ENCODE results near the gene GPC3. TPM values are rescaled to one million over a fixed set of nuclear protein-coding genes. Genes with fewer than 3 reads are reported as not detected.
"Not testable (repeated sequence)": the region's sequence is repeated elsewhere in the genome, so short reads cannot be mapped to it uniquely, and the experiment has no call there.

Gene GPC3
- total RNA-seq, 2 donors from 2014 or later, result 0.66 to 1.4 TPM

- Mint-ChIP-seq H3K9me3 (no peaks in the 10 kb centered on the region), H3K36me3 (no peaks in the 10 kb centered on the region), H3K27ac (no peak overlapping the region)
- no peak for ATAC-seq
- DNase-seq (ENCODE audit: low spot score in 2 of 2), result no peak
These were observed 17.7 kb upstream of the GPC3 start for GRCh38 chrX:134002921-134003615.

- no peaks in the 10 kb centered on the region for H3K9me3 Mint-ChIP-seq
- no peak overlapping the region for H3K27ac Mint-ChIP-seq
- no peaks in the 10 kb centered on the region for H3K36me3 Mint-ChIP-seq
- DNase-seq (ENCODE audit: low spot score in 2 of 2), result no peak
- no peak for ATAC-seq
These were observed 15.2 kb upstream of the GPC3 start for GRCh38 chrX:134000260-134001245.

- DNase-seq (ENCODE audit: low spot score in 2 of 2) (no peak), ATAC-seq (no peak)
- no peaks in the 10 kb centered on the region for H3K36me3 Mint-ChIP-seq
- H3K9me3 Mint-ChIP-seq, result no peaks in the 10 kb centered on the region
- no peak overlapping the region for H3K27ac Mint-ChIP-seq
These were observed 13.8 kb upstream of the GPC3 start for GRCh38 chrX:133999031-133999705.

GRCh38 chrX:133995759-133996158 is 10.4 kb upstream of the GPC3 start:
- ATAC-seq, result no peak
- Mint-ChIP-seq H3K36me3 (no peaks in the 10 kb centered on the region), H3K9me3 (no peaks in the 10 kb centered on the region), H3K27ac (no peak overlapping the region)
- DNase-seq (ENCODE audit: low spot score in 2 of 2), result no peak

GRCh38 chrX:133994576-133994975 is 9.2 kb upstream of the GPC3 start:
- no peak for ATAC-seq
- Mint-ChIP-seq H3K27ac (no peak overlapping the region), H3K9me3 (no peaks in the 10 kb centered on the region), H3K36me3 (no peaks in the 10 kb centered on the region)
- DNase-seq (ENCODE audit: low spot score in 2 of 2), result no peak

GRCh38 chrX:133992882-133993281 is 7.5 kb upstream of the GPC3 start:
- no peaks in the 10 kb centered on the region for H3K9me3 Mint-ChIP-seq
- no peak for ATAC-seq
- no peak overlapping the region for H3K27ac Mint-ChIP-seq
- no peaks in the 10 kb centered on the region for H3K36me3 Mint-ChIP-seq
- no peak for DNase-seq (ENCODE audit: low spot score in 2 of 2)

- H3K9me3 Mint-ChIP-seq, result no peaks in the 10 kb centered on the region
- no peak for DNase-seq (ENCODE audit: low spot score in 2 of 2)
- H3K36me3 Mint-ChIP-seq, result no peaks in the 10 kb centered on the region
These were observed 6.4 kb upstream of the GPC3 start for GRCh38 chrX:133991814-133992213.

GRCh38 chrX:133991057-133991456 is 5.7 kb upstream of the GPC3 start:
- H3K27ac Mint-ChIP-seq; DNase-seq (ENCODE audit: low spot score in 2 of 2); ATAC-seq; H3K36me3 Mint-ChIP-seq; H3K9me3 Mint-ChIP-seq: not testable (repeated sequence)

More at GRCh38 chrX:133991814-133992213, 6.4 kb upstream of the GPC3 start:
- no peak overlapping the region for H3K27ac Mint-ChIP-seq
- ATAC-seq, result no peak

GRCh38 chrX:133989993-133990392 is 4.6 kb upstream of the GPC3 start:
- H3K27ac Mint-ChIP-seq, result no peak overlapping the region
- H3K36me3 Mint-ChIP-seq, result no peaks in the 10 kb centered on the region
- no peaks in the 10 kb centered on the region for H3K9me3 Mint-ChIP-seq
- DNase-seq (ENCODE audit: low spot score in 2 of 2) (no peak), ATAC-seq (no peak)

- H3K9me3 Mint-ChIP-seq, result no peaks in the 10 kb centered on the region
- H3K27ac Mint-ChIP-seq, result no peak overlapping the region
- no peak for DNase-seq (ENCODE audit: low spot score in 2 of 2)
- ATAC-seq, result no peak
- no peaks in the 10 kb centered on the region for H3K36me3 Mint-ChIP-seq
These were observed 4.1 kb upstream of the GPC3 start for GRCh38 chrX:133989490-133989889.

- no peak overlapping the region for H3K27ac Mint-ChIP-seq
- ATAC-seq, result no peak
- no peaks in the 10 kb centered on the region for H3K9me3 Mint-ChIP-seq
- DNase-seq (ENCODE audit: low spot score in 2 of 2), result no peak
- no peaks in the 10 kb centered on the region for H3K36me3 Mint-ChIP-seq
These were observed 2.6 kb upstream of the GPC3 start for GRCh38 chrX:133988010-133988409.

GRCh38 chrX:133987188-133987587 is 1.8 kb upstream of the GPC3 start:
- no peak overlapping the region for H3K27ac Mint-ChIP-seq
- no peaks in the 10 kb centered on the region for H3K36me3 Mint-ChIP-seq
- DNase-seq (ENCODE audit: low spot score in 2 of 2) (no peak), ATAC-seq (no peak)
- H3K9me3 Mint-ChIP-seq, result no peaks in the 10 kb centered on the region

- Mint-ChIP-seq H3K36me3 (no peaks in the 10 kb centered on the region), H3K9me3 (no peaks in the 10 kb centered on the region), H3K27ac (peak overlapping the region in 1 of 2 donors; percentile 36)
- DNase-seq (ENCODE audit: low spot score in 2 of 2) (no peak), ATAC-seq (no peak)
These were observed 731 bp upstream of the GPC3 start for GRCh38 chrX:133985967-133986683.

- H3K9me3 Mint-ChIP-seq, result no peaks in the 10 kb centered on the region
- ATAC-seq (no peak), DNase-seq (ENCODE audit: low spot score in 2 of 2) (no peak)
- H3K27ac Mint-ChIP-seq, result no peak overlapping the region
- no peaks in the 10 kb centered on the region for H3K36me3 Mint-ChIP-seq
These were observed 584 bp downstream of the GPC3 start for GRCh38 chrX:133984857-133985163.

GRCh38 chrX:133983974-133984845 is 1.2 kb downstream of the GPC3 start:
- Mint-ChIP-seq H3K27ac (no peak overlapping the region), H3K36me3 (no peaks in the 10 kb centered on the region), H3K9me3 (no peaks in the 10 kb centered on the region)
- DNase-seq (ENCODE audit: low spot score in 2 of 2) (no peak), ATAC-seq (no peak)
